GM19438 (cell line): ENCODE results near the gene ANKRD35.
"Not testable (repeated sequence)": the region's sequence is repeated elsewhere in the genome, so short reads cannot be mapped to it uniquely, and the experiment has no call there.

Source experiments
- ATAC-seq: cut with Tn5 transposase; IDR thresholded peaks from one replicate; pipeline ENCODE4 v1.9.1; 2021; ENCODE audit warnings: low read depth; ENCODE audit not compliant: unreplicated experiment

ANKRD35 gene

DNA sequence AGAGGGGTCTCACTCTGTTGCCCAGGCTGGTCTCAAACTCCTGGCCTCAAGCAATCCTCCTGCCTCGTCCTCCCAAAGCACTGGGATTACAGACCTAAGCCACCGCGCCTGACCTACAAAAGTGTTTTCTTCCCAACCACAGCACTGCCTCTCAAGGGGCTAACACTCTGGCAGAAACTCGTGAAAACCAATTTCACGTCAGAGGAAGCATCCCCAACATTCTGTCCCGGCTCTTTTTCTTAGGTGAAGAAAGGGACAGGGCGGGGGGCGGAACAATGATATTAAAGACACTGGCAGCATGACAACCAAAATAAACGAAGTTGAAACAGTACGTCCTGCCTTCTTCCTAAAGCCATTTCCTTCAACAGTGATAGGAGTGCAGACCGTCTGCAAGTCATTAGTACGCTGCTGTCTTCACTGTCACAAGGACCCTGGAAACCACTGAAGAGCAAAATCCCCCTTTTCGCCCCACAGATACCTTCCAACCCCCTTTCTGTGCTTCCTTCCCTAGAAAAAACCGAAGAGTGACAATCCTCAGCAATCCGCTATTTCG is 62.8 kb downstream of the ANKRD35 start:
- not testable (repeated sequence) for ATAC-seq

DNA sequence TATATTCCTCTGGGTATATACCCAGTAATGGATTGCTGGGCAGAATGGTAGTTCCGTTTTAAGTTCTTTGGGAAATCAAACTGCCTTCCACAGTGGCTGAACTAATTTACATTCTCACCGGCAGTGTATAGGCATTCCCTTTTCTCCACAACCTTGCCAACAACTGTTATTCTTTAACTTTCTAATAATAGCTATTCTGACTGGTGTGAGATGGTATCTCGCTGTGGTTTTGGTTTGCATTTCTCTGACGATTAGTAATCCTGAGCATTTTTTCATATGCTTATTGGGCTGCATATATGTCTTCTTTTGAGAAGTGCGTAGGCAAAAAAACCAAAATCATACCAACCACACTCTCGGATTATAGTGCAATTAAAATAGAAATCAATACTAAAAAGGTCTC is 67.6 kb downstream of the ANKRD35 start:
- ATAC-seq, result not testable (repeated sequence)
